Heart left ventricle (tissue), 13 donors: ENCODE results near the gene CBX8.

ENCODE experiments used
- CTCF ChIP-seq, 12 donors: fragments of 200-600 bp; sonication (generic) in 4 of 12; IDR thresholded peaks; one replicate each; pipeline versions ENCODE4 v1.5.0 to v1.8.0; 2018 to 2022; ENCODE audit warnings: antibody characterized with exemption in 12 of 12, mild to moderate bottlenecking in 5 of 12
- POLR2A ChIP-seq, 2 donors: fragments of 450-650 bp; IDR thresholded peaks; one replicate each; pipeline ENCODE4 v1.6.1; 2017; ENCODE audit warnings: antibody characterized with exemption in 2 of 2, mild to moderate bottlenecking in 2 of 2, moderate library complexity in 2 of 2
- donor health status: ischemic (EF 13 %, LVEDD 7.1; RV severe dilation, severe dysfunction).
- donor health status: DM: no; HTN: yes; CAD: no.
- donor health status: DM: no; HTN: no; CAD: no.
- donor health status: ischemic (EF 25% LVEDD 6.9; RV normal size, moderate dysfunction).
- donor health status: ischemic (EF 25% LVEDD 5.7; RV mildly dilated, moderate dysfunction).
- donor health status: ischemic (EF 35%, LVEDD 5.7; RV mildly dilated, moderate dysfunction).
- donor health status: nonischemic (EF 11% LVEDD 7.7; RV severe dilation, severe dysfunction).
- donor health status: DM: yes; HTN: yes; CAD: no.
- donor health status: PGD.
- donor health status: ischemic (EF 29% LVEDD 5.4; RV normal size, mild dysfunction).
- donor health status: nonischemic (EF 23%, LVEDD 6.1; RV moderate dilation, normal function).

- TF ChIP-seq CTCF (IDR thresholded peaks at IDR 0.05) (no peak), POLR2A (IDR thresholded peaks at IDR 0.05) (no peak)
Measured at GRCh38 chr17:79798299-79799173, 1.7 kb upstream of the CBX8 start.
